Endometrial microvascular endothelial cells (primary cell): Measurements from ENCODE around the gene UPK3B. TPM values are rescaled to one million over a fixed set of nuclear protein-coding genes. Genes with fewer than 3 reads are reported as not detected.
"Not testable (repeated sequence)": the region's sequence is repeated elsewhere in the genome, so short reads cannot be mapped to it uniquely, and the experiment has no call there.

Experiments
- in situ Hi-C: cut with HindIII; loops from 2 replicates; pipeline ENCODE4 v1.10.0; 2017; ENCODE audit warnings: low sequenced_read_pairs, low pct_unique_long_range_greater_than_20kb; ENCODE audit errors: inconsistent ontology term
- total RNA-seq: library from RNA; depleted of rRNA; stranded (reverse); fragments of >200 nt; gene quantifications from one replicate; pipeline ENCODE4 v1.2.3, GENCODE V29; 2015; ENCODE audit errors: inconsistent ontology term

Gene UPK3B
- total RNA-seq, 1 donor from 2014 or later = not detected

DNA sequence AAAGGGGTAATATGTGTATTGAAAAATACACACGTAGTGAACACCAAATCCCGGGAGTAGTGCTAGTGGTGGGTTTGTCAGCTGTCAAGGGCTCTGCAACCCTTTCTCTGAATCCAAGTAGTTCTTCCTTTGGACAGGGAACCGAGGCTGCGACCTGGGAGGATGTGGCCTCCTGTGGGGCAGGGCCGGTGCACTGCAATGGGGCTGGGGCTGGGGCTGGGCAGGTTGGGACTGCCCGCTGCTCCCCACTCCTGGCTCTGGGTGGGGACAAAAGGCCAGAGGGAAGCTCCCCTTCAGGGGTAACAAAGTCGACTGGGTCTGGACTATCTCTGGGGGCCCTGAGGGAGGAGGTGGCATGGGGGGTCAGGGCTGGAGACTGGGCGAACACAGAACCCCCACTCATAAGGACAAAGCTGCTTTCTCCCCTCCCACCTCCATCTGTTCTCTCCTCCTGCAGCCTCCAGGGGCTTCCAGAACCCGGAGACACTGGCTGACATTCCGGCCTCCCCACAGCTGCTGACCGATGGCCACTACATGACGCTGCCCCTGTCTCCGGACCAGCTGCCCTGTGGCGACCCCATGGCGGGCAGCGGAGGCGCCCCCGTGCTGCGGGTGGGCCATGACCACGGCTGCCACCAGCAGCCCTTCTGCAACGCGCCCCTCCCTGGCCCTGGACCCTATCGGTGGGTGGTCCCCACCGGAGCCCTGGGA lies 1.0 kb downstream of the UPK3B start:
- in situ Hi-C loops = not testable (repeated sequence)

DNA sequence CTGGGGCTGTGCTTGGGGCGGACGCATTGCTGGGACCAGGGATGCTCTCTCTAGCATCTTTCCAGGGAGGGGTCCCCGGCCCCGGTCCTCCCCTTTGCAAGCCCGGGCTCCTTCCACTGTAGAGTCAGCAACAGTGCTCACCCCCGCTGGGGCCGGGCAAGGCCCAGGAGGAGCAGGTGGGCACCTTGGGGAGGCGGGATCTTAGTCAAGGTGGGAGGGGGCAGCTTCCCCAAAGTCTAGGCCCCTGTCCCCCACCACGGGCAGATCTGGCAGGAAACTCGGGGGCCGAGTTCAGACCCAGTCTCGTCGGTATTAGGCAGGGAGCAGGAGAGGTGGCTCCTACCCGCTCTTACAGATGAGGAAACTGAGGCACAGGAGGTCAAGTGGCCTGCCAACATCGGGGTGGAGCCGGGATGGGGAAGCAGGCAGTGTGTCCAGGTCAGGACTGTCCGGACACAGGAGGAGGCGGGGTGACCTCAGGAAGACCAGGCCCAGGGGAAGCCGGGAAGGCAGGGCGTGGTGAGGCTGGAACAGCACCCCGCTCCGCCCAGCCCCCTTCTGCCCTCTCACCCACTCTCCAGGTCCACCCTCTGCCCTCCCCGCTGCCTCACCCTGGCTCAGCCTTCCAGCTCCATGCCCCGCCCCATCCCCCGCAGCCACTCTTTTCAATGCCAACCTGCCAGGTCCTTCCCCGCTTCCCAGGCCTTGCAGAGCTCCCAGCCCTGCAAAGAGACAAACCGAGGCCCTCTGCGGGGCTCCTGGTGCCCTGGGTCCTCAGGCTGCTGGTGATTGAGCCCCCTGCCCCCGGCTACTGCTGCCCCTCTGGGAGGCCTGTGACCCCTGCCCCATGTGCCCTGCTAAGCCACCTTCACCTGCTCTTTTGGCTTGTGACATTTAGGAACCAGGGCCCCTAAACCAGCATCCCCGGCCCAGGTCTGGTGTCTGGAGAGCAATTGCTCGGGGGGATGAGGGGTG lies 1.8 kb downstream of the UPK3B start:
- in situ Hi-C loops = not testable (repeated sequence)

DNA sequence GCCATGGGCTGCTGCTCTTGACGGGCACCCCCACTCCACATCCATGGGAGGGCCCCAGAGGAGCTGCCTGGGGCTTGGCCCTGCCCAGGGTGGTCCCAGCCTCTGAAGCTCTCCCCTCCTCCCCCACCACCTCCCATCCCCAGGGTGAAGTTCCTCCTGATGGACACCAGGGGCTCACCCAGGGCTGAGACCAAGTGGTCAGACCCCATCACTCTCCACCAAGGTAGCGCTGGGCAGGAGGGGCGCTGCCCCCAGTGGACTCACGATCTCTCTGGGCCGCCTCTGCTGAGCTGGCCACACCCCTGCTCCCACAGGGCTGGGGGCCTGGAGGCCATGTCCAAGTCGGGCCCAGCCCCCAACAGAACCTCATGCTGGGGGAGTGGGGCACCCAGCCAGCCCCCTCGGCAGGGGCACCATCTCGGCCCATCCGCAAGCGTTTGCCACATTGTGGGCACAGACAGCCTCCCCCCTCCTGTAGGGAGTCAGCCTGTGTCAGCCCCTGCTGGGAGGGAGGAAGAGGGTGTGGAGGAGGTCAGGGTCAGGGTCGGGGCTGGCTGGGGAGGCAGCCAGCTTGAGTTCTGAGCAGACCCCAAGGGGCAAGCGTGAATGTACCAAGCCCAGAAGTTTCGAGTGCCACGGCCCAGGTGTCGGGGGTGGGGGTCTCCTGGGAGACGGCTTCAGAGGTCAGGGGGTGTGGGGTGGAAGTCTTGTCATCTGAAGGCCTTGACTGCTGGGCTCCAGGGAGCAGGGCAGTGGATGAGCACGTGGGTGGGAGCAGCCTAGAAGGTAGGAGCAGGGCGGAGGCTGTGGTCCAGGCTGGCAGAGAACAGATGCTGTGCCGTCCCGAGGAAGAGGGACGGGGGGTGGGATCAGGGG lies 2.8 kb downstream of the UPK3B start:
- in situ Hi-C loops = no loop called here

DNA sequence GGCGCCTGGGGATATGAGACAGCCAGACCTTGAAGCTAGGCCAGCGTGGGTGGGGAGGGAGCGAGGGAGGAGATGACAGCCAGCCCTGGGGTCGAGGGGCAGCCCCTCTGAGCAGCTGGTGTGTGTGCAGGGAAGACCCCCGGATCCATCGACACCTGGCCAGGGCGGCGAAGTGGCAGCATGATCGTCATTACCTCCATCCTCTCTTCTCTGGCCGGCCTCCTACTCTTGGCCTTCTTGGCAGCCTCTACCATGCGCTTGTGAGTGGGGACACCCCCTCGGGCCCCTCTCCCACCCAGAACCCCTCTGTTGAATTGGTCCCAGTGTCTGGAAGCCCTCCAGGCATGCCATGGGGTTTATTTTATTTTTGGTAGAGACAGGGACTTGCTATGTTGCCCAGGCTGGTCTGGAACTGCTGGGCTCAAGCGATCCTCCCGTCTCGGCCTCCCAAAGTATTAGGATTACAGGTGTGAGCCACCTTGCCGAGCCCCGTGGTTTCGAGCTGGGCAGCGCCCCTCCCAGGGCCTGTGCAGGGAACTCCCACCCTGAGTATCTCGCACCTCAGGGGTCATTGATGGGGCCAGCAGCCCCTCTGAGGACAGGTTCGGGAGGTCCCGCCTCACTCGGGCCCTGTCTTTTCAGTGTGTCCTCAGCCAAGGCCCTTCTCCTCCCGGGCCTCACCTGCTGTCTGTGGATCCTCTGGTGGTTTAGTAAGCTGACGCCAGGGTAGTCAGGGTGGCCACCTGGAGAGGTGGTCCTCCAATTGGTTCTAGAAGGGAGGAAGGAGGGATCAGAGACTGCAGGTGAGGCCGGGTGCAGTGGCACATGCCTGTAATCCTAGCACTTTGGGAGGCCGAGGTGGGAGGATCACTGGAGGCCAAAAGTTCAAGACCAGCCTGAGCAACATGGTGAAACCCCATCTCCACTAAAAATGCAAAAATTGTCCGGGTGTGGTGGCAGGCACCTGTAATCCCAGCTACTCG lies 3.8 kb downstream of the UPK3B start:
- in situ Hi-C loops = no loop called here

DNA sequence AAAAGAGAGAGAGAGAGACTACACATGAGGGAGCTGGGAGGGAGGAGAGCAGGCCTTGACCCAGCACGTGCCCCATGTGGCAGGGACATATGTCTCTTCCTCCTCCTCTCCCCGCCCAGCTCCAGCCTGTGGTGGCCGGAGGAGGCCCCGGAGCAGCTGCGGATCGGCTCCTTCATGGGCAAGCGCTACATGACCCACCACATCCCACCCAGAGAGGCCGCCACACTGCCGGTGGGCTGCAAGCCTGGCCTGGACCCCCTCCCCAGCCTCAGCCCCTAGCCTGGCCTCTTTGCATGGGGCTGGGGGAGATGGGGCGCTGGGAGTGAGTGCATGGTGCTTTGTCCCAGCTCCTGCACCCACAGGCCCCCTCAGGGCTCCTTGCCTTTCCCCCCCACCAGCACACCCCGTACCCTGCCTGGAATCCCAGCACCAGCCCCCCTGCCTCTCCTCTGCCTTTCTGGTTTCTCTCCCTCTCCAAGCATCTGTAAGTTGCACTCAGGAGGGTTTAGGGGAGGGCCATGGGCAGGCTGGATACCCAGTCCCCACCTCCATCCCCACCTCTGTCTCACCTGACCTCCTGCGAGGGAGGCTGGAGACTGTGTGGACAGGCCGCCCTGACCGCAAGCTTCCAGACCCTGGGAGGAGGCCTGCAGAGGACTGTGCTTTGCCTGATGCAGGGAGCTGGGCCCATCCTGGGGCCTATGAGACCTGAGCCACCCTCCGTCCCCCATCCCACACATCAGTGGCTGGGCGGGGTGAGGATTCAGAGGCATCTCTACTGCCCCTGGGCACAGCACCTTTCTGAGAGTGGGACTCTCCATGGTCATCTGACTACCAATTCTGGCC lies 4.8 kb downstream of the UPK3B start:
- in situ Hi-C loops = no loop called here

DNA sequence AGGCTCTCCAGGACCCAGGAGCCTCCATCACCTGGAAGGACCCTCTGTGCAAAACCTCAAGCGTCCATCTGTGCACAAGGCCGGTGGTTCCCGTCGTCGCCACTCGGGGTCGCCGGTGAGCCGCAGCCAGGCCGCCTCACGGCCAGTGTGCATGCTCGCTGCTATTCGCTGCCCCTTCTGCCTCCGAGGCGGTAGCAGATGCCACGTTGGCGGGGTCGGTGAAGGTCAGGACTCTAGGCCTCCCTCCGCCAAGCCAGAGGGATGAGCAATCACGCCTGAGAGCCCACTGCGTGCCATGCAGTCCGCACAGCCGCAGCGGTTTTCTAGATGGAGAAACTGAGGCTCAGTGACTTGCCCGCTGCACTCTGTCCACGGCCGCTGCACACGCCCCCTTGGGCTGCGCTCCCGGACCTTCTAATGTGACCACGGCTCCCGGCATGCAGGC lies 5.7 kb downstream of the UPK3B start:
- in situ Hi-C loops = no loop called here

DNA sequence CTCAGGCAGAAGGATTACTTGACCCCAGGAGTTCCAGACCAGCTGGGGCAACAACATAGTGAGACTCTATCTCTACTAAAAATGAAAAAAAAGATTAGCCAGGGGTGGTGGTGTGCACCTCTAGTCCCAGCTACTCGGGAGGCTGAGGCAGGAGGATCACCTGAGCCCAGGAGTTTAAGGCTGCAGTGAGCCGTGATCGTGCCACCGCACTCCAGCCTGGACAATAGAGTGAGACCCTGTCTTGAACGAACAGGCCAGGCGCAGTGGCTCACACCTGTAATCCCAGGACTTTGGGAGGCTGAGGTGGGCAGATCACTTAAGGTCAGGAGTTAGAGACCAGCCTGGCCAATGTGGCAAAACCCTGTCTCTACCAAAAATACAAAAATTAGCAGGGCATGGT lies 6.6 kb downstream of the UPK3B start:
- in situ Hi-C loops = not testable (repeated sequence)

DNA sequence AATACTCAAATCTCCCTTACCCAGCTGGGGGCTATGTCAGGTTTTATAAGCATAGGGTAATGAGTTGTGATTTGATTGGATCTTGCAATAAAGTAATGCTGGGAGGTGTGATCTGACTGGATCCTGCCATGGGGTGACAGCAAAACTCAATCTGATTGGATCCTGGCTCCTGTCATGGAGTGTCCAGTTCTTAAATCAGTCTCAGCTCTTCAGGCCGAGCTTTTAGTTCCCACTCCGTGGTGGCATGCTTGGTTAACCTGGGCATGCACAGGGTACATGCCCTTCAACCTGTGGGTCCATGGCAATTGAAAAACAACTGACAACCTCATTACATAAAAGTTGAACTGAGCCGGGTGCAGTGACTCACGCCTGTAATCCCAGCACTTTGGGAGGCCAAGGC lies 15.8 kb downstream of the UPK3B start:
- in situ Hi-C loops = not testable (repeated sequence)

DNA sequence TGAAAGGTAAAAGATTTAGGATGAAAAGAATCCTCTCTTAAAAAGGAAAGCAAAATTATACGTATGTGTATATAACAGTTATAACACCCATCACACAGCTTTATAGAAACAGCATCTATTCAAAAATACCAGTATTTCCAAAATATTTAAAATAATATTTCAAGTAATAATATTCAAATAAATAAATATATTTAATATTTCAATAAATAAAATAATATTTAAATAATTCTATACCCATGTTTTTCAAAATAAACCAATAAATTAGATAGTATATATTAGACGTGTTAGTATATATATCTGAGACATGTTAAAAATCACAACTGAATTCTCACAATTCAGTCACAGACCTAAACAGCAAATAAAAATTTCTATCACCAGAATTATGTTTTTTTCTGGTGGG lies 21.3 kb downstream of the UPK3B start:
- in situ Hi-C loops = not testable (repeated sequence)

DNA sequence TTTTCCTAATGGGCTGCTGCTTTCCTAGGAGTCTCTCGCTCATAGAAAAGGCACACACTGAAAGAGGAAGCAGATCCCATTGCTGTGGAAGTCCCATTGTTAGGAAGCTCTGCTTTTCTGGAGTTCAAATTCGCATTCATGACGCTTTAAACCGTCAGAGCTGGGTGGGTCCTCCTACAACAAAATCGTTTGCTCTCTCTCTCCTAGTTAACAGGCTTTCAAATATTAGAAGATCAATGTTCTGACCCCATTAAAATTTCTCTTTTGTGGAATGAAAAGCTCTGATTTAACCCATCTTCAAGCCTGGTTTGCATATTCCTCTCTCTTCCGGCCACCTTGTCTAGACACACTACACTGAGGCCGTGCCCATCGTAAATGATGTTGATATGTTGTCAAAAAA lies 32.8 kb downstream of the UPK3B start, which contains the start of gene SPDYE16:
TSS of gene SPDYE16 (minus strand) at position 101 of the 400 bp plus-strand sequence. CDS start 1,838 bp downstream, outside the sequence.
- in situ Hi-C loops = not testable (repeated sequence)

DNA sequence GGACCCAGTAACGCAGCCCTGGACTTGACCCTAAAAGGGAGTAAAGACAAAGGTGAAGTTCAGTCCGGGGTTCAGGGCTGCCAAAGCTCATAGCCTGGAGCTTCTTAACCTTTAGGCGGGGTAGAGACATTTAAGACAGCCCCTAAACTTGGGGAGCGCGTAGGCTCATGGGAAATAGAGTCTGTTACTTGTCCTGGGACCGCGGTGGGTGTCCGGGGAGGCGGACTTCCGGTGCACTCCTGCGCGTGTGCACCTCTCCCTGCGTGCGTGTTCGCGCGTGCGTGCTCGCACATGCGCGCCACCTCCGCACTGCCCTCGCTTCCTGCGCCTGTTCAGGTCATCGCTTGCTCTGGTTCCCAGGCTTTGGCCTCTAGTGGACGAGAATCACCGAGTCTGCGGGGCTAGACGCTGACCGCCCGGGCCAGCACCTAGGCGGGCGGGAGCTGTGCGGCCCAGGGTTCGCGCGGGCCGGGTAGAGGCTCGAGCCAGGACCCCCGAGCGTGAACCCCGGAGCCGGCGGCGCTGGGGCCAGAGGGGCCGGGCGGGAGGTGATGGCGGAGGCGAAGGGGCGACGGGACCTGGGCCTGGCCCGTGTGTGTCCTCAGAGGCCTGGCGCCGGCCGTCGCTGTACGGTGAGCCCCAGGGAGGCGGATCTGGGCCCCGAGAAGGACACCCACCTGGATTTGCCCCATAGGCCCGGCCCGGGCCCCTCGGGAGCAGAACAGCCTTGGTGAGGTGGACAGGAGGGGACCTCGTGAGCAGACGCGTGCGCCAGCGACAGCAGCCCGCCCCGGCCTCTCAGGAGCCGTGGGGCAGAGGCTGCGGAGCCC lies 38.9 kb downstream of the UPK3B start:
- in situ Hi-C loops = not testable (repeated sequence)

DNA sequence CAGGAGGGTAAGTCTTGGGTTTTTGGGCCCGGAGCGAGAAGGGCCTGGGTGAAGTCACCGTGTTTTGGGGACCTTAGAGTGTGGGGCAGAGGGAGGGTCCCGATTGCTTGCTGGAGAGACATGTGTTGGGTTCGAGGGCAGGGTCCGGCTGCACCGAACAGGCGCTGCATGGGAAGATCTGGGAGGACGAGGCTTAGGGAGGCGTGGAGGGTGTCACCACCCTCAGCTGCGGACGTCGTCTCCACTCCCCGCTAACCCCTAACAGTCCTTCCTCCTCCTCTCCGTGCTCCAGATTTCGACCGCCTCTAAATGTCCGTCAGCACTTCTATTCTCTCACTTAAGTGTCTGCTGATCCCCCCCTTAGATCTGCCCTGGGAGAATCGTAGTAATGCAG lies 39.5 kb downstream of the UPK3B start:
- in situ Hi-C loops = not testable (repeated sequence)

DNA sequence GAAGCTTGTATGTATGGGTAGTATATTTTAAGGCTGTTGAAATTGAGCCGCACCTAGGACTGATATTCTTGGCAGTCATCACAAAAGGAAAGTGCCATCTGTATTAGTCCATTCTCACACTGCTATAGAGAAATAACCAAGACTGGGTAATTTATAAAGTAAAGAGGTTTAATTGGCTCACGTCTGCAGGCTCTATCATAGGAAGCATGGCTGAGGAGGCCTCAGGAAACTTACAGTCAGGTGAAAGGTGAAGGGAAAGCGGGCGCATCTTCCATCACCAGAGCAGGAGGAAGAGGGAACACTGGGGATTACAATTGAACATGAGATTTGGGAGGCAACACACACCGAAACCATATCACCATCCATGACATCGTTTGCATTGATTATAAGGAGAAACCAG lies 41.6 kb downstream of the UPK3B start:
- in situ Hi-C loops = not testable (repeated sequence)

DNA sequence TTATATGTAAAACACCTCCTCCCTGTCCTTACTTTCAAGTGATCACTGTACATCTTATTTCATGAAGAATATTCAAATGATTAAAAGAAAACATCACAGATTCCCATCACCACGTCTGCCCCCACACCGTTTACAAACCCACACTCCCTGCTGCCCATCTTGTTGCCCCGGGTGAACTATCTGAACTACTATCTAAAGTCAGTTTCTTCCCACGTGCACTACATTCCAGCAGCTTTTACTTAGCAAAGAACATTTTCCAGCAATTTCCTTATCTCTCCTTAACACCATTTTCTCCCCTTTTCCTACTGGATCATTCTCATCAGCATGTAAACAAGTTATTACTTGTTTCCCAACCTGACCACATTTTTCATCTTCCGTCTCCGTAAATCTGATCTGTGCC lies 49.3 kb downstream of the UPK3B start:
- in situ Hi-C loops = not testable (repeated sequence)

DNA sequence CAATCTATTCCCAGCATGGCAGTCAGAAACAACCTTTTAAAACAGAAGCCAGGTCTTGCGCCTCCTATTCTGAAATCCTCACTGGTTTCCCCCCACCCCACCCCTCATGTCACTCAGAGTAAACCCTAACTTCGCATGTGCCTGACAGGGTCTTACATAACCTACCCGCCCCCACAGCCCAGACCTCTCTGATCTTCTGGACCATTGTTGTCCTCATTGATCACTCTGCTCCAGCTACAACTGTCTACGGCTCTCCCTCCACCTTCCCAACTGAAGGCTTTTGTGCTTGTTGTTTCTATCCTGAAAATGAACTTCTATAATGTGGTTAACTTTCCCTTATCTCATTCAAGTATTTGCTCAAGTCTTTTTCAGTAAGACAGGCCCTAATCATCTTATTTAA lies 49.8 kb downstream of the UPK3B start:
- in situ Hi-C loops = not testable (repeated sequence)

DNA sequence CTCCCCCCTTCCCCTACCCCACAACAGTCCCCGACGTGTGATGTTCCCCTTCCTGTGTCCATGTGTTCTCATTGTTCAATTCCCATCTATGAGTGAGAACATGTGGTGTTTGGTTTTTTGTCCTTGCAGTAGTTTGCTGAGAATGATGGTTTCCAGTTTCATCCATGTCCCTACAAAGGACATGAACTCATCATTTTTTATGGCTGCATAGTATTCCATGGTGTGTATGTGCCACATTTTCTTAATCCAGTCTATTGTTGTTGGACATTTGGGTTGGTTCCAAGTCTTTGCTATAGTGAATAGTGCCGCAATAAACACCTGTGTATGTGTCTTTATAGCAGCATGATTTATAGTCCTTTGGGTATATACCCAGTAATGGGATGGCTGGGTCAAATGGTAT lies 51.0 kb downstream of the UPK3B start:
- in situ Hi-C loops = not testable (repeated sequence)
